Measurements from ENCODE around the gene PLCG2. TPM values are rescaled to one million over a fixed set of nuclear protein-coding genes. Genes with fewer than 3 reads are reported as not detected.
A peak's percentile ranks its signal among the peaks of the same experiment; 100 is the strongest.

PLCG2 gene
- total and polyA plus RNA-seq, 2 of the 8 experiments (the other 6 are each of a cell fraction or from before 2014, with no cell fraction given), result 6.1 to 6.9 TPM

DNA sequence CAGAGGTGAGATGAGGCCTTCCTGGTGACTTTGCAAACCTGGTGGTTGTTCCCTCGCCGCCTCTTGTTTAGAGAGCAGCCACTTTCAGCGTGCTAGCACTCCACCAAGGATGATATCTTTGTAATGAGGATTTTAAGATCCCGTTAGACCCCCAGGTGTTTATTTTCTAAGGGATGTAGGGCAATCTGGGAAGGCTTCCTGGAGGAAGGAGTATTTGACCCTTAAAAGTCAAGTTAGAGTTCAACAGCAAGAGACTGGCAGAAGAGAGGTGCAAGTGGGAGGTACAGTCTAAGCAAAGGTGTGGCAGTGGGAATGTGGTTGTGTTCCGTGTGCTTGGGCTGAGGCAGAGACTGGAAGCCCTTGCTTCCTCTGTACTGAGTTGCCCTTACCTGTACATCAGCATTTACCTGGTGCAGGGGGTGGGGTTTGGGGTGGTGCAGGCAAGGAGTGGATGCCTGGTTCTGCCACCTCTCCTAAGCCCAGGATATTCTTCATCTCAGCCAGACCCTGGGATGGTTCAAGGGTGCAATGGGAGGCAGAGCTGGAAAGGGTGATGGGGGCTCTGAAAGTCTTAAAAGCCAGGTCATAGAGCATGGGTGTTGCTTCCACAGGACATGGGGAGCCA is 148.6 kb downstream of the PLCG2 start:
- no peak overlapping the region for H2BK20ac ChIP-seq (ENCODE audit: low read length)
- H4K20me1 ChIP-seq (replicated peaks in 1 of 2; ENCODE audit: control insufficient read depth in 1 of 2, insufficient read depth in 2 of 2, low read length in 2 of 2), result no peaks in the 10 kb centered on the region
- peak overlapping the region in 1 of 4 experiments; percentile 9; a peak in 1 of 7 replicates for H3K9ac ChIP-seq (replicated peaks in 1 of 4; ENCODE audit: extremely low read depth in 1 of 4, low read depth in 3 of 4, low read length in 3 of 4)
- H4K8ac ChIP-seq (ENCODE audit: extremely low read depth, insufficient read depth, low read length), result no peak overlapping the region
- H2BK12ac ChIP-seq (ENCODE audit: low read depth, low read length), result no peak overlapping the region
- no peak overlapping the region for H3K56ac ChIP-seq (replicated peaks; ENCODE audit: insufficient read length, low read depth, low read length)
- H4K5ac ChIP-seq (ENCODE audit: insufficient read length, low read depth, low read length), result no peak overlapping the region
- H4K91ac ChIP-seq (replicated peaks; ENCODE audit: insufficient read length, low read length), result no peak overlapping the region
- ChIA-PET CTCF (ENCODE audit: partially characterized antibody) (interaction anchor here (0.6 to 8.5 kb wide), 3 partner anchors 14 to 268 kb away, joined by 3 to 44 read pairs (median 4); no protein-coding TSS in a partner anchor), POLR2A (ENCODE audit: partially characterized antibody) (no interaction called here)
- no peak overlapping the region for H3K18ac ChIP-seq (ENCODE audit: extremely low read depth, low read length)
- no peak overlapping the region for H3K27ac ChIP-seq (ENCODE audit: low read depth, low read length)
- no peak overlapping the region for H2BK15ac ChIP-seq (ENCODE audit: low read length)
- H3K4me3 ChIP-seq (ENCODE audit: extremely low read depth in 1 of 4, insufficient read depth in 2 of 4, low read depth in 3 of 4, low read length in 4 of 4), result no peak overlapping the region
- no peak for FAIRE-seq
- H2AK5ac ChIP-seq (ENCODE audit: low read depth, low read length), result no peak overlapping the region
- no peak overlapping the region for H3K4ac ChIP-seq (replicated peaks; ENCODE audit: insufficient read length, low read depth, low read length)
- no peak overlapping the region for H3K14ac ChIP-seq (ENCODE audit: insufficient read length)
- no peak overlapping the region for H2BK5ac ChIP-seq (ENCODE audit: low read depth, low read length)
- no peaks in the 10 kb centered on the region for H3K79me1 ChIP-seq (ENCODE audit: low read depth, low read length)
- no peak overlapping the region for H3K23ac ChIP-seq (ENCODE audit: insufficient read length)
- 89% methylated on average over 5 of the region's 5 CpGs; no CpG with 5 or more reads in 1 of the 2 experiments for WGBS, 2 experiments (ENCODE audit: extremely low coverage in 1 of 2, insufficient coverage in 1 of 2, insufficient read length in 1 of 2, insufficient replicate concordance in 2 of 2, low coverage in 1 of 2, low lambda C conversion rate in 2 of 2, missing lambda C conversion rate in 1 of 2)
- H3K79me2 ChIP-seq (ENCODE audit: control insufficient read depth in 1 of 2, insufficient read depth in 2 of 2, low read length in 2 of 2), result no peaks in the 10 kb centered on the region
- peaks cover 0 to 2% (median 0%) of the 10 kb centered on the region in 4 experiments; a peak in 2 of 7 replicates for H3K4me1 ChIP-seq (replicated peaks in 1 of 4; ENCODE audit: control insufficient read depth in 3 of 4, insufficient read depth in 4 of 4, low read length in 3 of 4)
- H3K23me2 ChIP-seq (ENCODE audit: low read depth, low read length), result peaks cover 2% of the 10 kb centered on the region; the same call in 1 of the 2 replicates
- no peak overlapping the region for H3K4me2 ChIP-seq (ENCODE audit: insufficient read depth in 1 of 2, low read depth in 2 of 2, low read length in 2 of 2)
- DNase-seq (ENCODE audit: low read depth in 1 of 2, low spot score in 2 of 2), result peak in 1 of 2 experiments; percentile 10
- H3K36me3 ChIP-seq (ENCODE audit: control insufficient read depth in 2 of 4, insufficient read depth in 4 of 4, low read length in 3 of 4), result no peaks in the 10 kb centered on the region
- H3K9me3 ChIP-seq (ENCODE audit: insufficient read depth in 2 of 2, low read depth in 1 of 2, low read length in 1 of 2), result no peaks in the 10 kb centered on the region
- no peak overlapping the region for H2BK120ac ChIP-seq (replicated peaks; ENCODE audit: low read depth, low read length)
- H3K27me3 ChIP-seq (replicated peaks in 1 of 4; ENCODE audit: control insufficient read depth in 3 of 4, extremely low read depth in 1 of 4, insufficient read depth in 3 of 4, low read length in 3 of 4), result no peaks in the 10 kb centered on the region
- TF ChIP-seq CHD1 (IDR thresholded peaks at IDR 0.05; ENCODE audit: low read depth, low read length) (no peak), POLR2AphosphoS5 (IDR thresholded peaks at IDR 0.05; ENCODE audit: low read depth, low read length) (no peak), SP2 (IDR thresholded peaks at IDR 0.05; ENCODE audit: low read length) (no peak), MAX (IDR thresholded peaks at IDR 0.05) (no peak), BRCA1 (IDR thresholded peaks at IDR 0.05; ENCODE audit: low read depth, low read length) (no peak), SAP30 (IDR thresholded peaks at IDR 0.05; ENCODE audit: insufficient read depth, insufficient replicate concordance, low read length) (no peak), CTCF (IDR thresholded peaks at IDR 0.05; ENCODE audit: control extremely low read depth in 1 of 3, insufficient read depth in 1 of 3, low read depth in 1 of 3, low read length in 3 of 3) (no peak), SIRT6 (IDR thresholded peaks at IDR 0.05; ENCODE audit: low read length) (no peak)
- no peak overlapping the region for H2AFZ ChIP-seq (ENCODE audit: low read length)
